Keratinocyte (primary cell): ENCODE measurements around the gene RPS2. TPM values are rescaled to one million over a fixed set of nuclear protein-coding genes. Genes with fewer than 3 reads are reported as not detected.

Experiments
- DNase-seq: peaks from one replicate; pipeline ENCODE4 v3.0.0-alpha.2; 2011; ENCODE audit warnings: low read depth, missing footprints, low spot score
- FAIRE-seq: peaks from 2 replicates; lab custom pipeline; 2011; peaks lifted over from hg19 to GRCh38; lab: Jason Lieb, UNC
- H2AFZ ChIP-seq: 2 replicates; pipeline ENCODE4 v1.6.0; 2012; ENCODE audit warnings: low read length, control low read depth, inconsistent platforms; ENCODE audit not compliant: control insufficient read depth
- H3K27ac ChIP-seq: 2 replicates; pipeline ENCODE4 v1.5.1; 2011; ENCODE audit warnings: low read length; ENCODE audit not compliant: control insufficient read depth, insufficient read depth
- H3K27me3 ChIP-seq: 3 replicates; pipeline ENCODE4 v1.6.0; 2011; ENCODE audit warnings: low read length; ENCODE audit not compliant: control insufficient read depth, insufficient read depth; ENCODE audit errors: extremely low read depth
- H3K36me3 ChIP-seq, 2 experiments: 2 replicates in 1 of 2; 3 replicates in 1 of 2; pipeline ENCODE4 v1.5.1; 2011; ENCODE audit warnings: low read length in 2 of 2, mild to moderate bottlenecking in 1 of 2; ENCODE audit not compliant: control insufficient read depth in 2 of 2, insufficient read depth in 2 of 2; ENCODE audit errors: extremely low read depth in 1 of 2
- H3K4me1 ChIP-seq: 3 replicates; pipeline ENCODE4 v1.5.1; 2011; ENCODE audit warnings: low read length; ENCODE audit not compliant: control insufficient read depth, insufficient read depth; ENCODE audit errors: extremely low read depth
- H3K4me2 ChIP-seq: 3 replicates; pipeline ENCODE4 v1.6.0; 2011; ENCODE audit warnings: low read depth, low read length; ENCODE audit not compliant: control insufficient read depth, insufficient read depth; ENCODE audit errors: extremely low read depth
- H3K4me3 ChIP-seq, 3 experiments: fragments of 200-600 bp in 1 of 3; sonication (generic) in 1 of 3; 2 replicates in 2 of 3; 3 replicates in 1 of 3; pipeline ENCODE4 v1.5.1; 2011 to 2016; ENCODE audit warnings: low read length in 3 of 3, mild to moderate bottlenecking in 3 of 3, control low read depth in 2 of 3, inconsistent platforms in 1 of 3, low read depth in 1 of 3, mixed read lengths in 1 of 3, mixed run types in 1 of 3, moderate library complexity in 1 of 3; ENCODE audit not compliant: control insufficient read depth in 2 of 3, insufficient read depth in 2 of 3; ENCODE audit errors: extremely low read depth in 1 of 3
- H3K79me2 ChIP-seq: 2 replicates; pipeline ENCODE4 v1.6.0; 2012; ENCODE audit warnings: low read length; ENCODE audit not compliant: control insufficient read depth, insufficient read depth
- H3K9ac ChIP-seq: 3 replicates; pipeline ENCODE4 v1.6.0; 2011; ENCODE audit warnings: low read length; ENCODE audit not compliant: control insufficient read depth, insufficient read depth; ENCODE audit errors: extremely low read depth
- H3K9me1 ChIP-seq: 3 replicates; pipeline ENCODE4 v1.6.0; 2011; ENCODE audit warnings: low read length; ENCODE audit not compliant: control insufficient read depth, insufficient read depth; ENCODE audit errors: extremely low read depth
- H3K9me3 ChIP-seq: 2 replicates; pipeline ENCODE4 v1.5.1; 2012; ENCODE audit warnings: low read depth, low read length; ENCODE audit not compliant: control insufficient read depth
- H4K20me1 ChIP-seq: 3 replicates; pipeline ENCODE4 v1.6.0; 2011; ENCODE audit warnings: low read length; ENCODE audit not compliant: control insufficient read depth, insufficient read depth; ENCODE audit errors: extremely low read depth
- CTCF ChIP-seq, 3 experiments: IDR thresholded peaks in 1 of 3; conservative IDR thresholded peaks in 1 of 3; optimal IDR thresholded peaks in 1 of 3; 2 replicates in 2 of 3; 3 replicates in 1 of 3; pipeline versions ENCODE3 to v1.5.1; 2011; ENCODE audit warnings: low read length in 3 of 3, mild to moderate bottlenecking in 3 of 3, moderate library complexity in 2 of 3, control low read depth in 1 of 3, inconsistent platforms in 1 of 3; ENCODE audit not compliant: insufficient read depth in 2 of 3; ENCODE audit errors: extremely low read depth in 1 of 3
- EZH2 ChIP-seq: IDR thresholded peaks from one replicate; pipeline ENCODE4 v1.6.1; 2012; ENCODE audit warnings: inconsistent platforms, mild to moderate bottlenecking, low read length, moderate library complexity
- dilution Hi-C: fragments of 300-500 bp; cut with MboI; formaldehyde crosslinking; loops from one replicate; pipeline ENCODE4 v1.7.0; 2020; ENCODE audit warnings: low sequenced_read_pairs; ENCODE audit not compliant: extremely low pct_ligation_motif_present
- polyA plus RNA-seq, 5 experiments: library from polyadenylated mRNA; depleted of rRNA in 3 of 5; stranded (reverse) in 3 of 5; stranded (forward) in 1 of 5; unstranded in 1 of 5; fragments of >200 nt; gene quantifications; 1 replicate in 1 of 5; 2 replicates in 3 of 5; 3 replicates in 1 of 5; pipeline versions ENCODE4 v1.2.1 to v1.2.3, GENCODE V29; 2011 to 2012; ENCODE audit warnings: missing spikeins in 2 of 5, low read depth in 1 of 5, low replicate concordance in 1 of 5

Gene RPS2
- polyA plus RNA-seq, 1 donor (not counting 4 experiments of a cell fraction or from before 2014, with no cell fraction given): 3,573 TPM

- H3K36me3 ChIP-seq: peaks cover 14 to 23% of the 10 kb centered on the region in 2 experiments
- TF ChIP-seq CTCF (optimal IDR thresholded peaks at IDR 0.05 in 1 of 3, IDR thresholded peaks at IDR 0.05 in 1 of 3, conservative IDR thresholded peaks at IDR 0.05 in 1 of 3; ENCODE audit: extremely low read depth in 1 of 3, insufficient read depth in 2 of 3, low read length in 3 of 3): no peak
- H3K9me1 ChIP-seq: no peaks in the 10 kb centered on the region
- H3K4me1 ChIP-seq: peaks cover 27% of the 10 kb centered on the region
- H3K4me3 ChIP-seq: no peak overlapping the region
- no peaks in the 10 kb centered on the region for H4K20me1 ChIP-seq
- FAIRE-seq (no peak), DNase-seq (no peak)
- no peak overlapping the region for H3K27ac ChIP-seq
- no peak overlapping the region for H3K4me2 ChIP-seq
- H3K27me3 ChIP-seq: peaks cover 8% of the 10 kb centered on the region
- H3K9ac ChIP-seq: no peak overlapping the region
- H3K9me3 ChIP-seq: no peaks in the 10 kb centered on the region
- dilution Hi-C loops: no loop called here
- peaks cover 29% of the 10 kb centered on the region for H3K79me2 ChIP-seq
- H2AFZ ChIP-seq: no peak overlapping the region
Measured at GRCh38 chr16:1976216-1976520, 11.5 kb upstream of the RPS2 start.

GRCh38 chr16:1975432-1976215 is 11.0 kb upstream of the RPS2 start:
- no peaks in the 10 kb centered on the region for H3K9me3 ChIP-seq
- H3K27me3 ChIP-seq: peaks cover 3% of the 10 kb centered on the region
- dilution Hi-C loops: no loop called here
- peaks cover 32% of the 10 kb centered on the region for H3K79me2 ChIP-seq
- no peaks in the 10 kb centered on the region for H3K9me1 ChIP-seq
- H2AFZ ChIP-seq: no peak overlapping the region
- peaks cover 14 to 23% of the 10 kb centered on the region in 2 experiments for H3K36me3 ChIP-seq
- TF ChIP-seq CTCF (optimal IDR thresholded peaks at IDR 0.05 in 1 of 3, IDR thresholded peaks at IDR 0.05 in 1 of 3, conservative IDR thresholded peaks at IDR 0.05 in 1 of 3; ENCODE audit: extremely low read depth in 1 of 3, insufficient read depth in 2 of 3, low read length in 3 of 3): no peak
- no peak for TF ChIP-seq EZH2
- peaks cover 29% of the 10 kb centered on the region for H3K4me1 ChIP-seq
- no peak overlapping the region for H3K4me2 ChIP-seq
- FAIRE-seq (no peak), DNase-seq (no peak)
- no peaks in the 10 kb centered on the region for H4K20me1 ChIP-seq
- no peak overlapping the region for H3K4me3 ChIP-seq
- H3K27ac ChIP-seq: no peak overlapping the region
- no peak overlapping the region for H3K9ac ChIP-seq
